HL-60 (cell line): ENCODE data around the gene UNC13B.
"Not testable (repeated sequence)": the region's sequence is repeated elsewhere in the genome, so short reads cannot be mapped to it uniquely, and the experiment has no call there.

ENCODE experiments used
- DNase-seq, 2 experiments: peaks; one replicate each; pipeline ENCODE4 v3.0.0-alpha.2; 2010 to 2020; ENCODE audit warnings: low read depth in 1 of 2, low spot score in 1 of 2
- H3K27ac ChIP-seq: fragments of 250-450 bp; sonication (Bioruptor Pico); replicated peaks from 2 replicates; pipeline ENCODE4 v1.5.1; 2020; ENCODE audit warnings: mild to moderate bottlenecking, moderate library complexity
- H3K27me3 ChIP-seq: fragments of 250-450 bp; sonication (Bioruptor Pico); 2 replicates; pipeline ENCODE4 v1.5.1; 2021; ENCODE audit warnings: mild to moderate bottlenecking, moderate library complexity; ENCODE audit not compliant: insufficient read depth, poor library complexity, severe bottlenecking
- H3K4me3 ChIP-seq: replicated peaks from 2 replicates; pipeline ENCODE4 v1.5.1; 2011; ENCODE audit warnings: mild to moderate bottlenecking, control low read depth, low read length; ENCODE audit not compliant: insufficient read depth
- GABPA ChIP-seq: IDR thresholded peaks from 2 replicates; pipeline ENCODE4 v1.6.1; 2012; ENCODE audit warnings: low read depth
- POLR2AphosphoS5 ChIP-seq: IDR thresholded peaks from 2 replicates; pipeline ENCODE4 v1.6.1; 2012; ENCODE audit warnings: low read depth
- REST ChIP-seq: IDR thresholded peaks from 2 replicates; pipeline ENCODE4 v1.6.1; 2012; ENCODE audit warnings: low read depth; ENCODE audit not compliant: insufficient replicate concordance
- SPI1 ChIP-seq: IDR thresholded peaks from 2 replicates; pipeline ENCODE4 v1.6.1; 2012; ENCODE audit warnings: low read depth, mild to moderate bottlenecking, borderline replicate concordance
- TF ChIP-seq, protein P1 (sequence below): IDR thresholded peaks from one replicate; pipeline ENCODE4 v1.5.1; 2011; ENCODE audit warnings: low read length, control low read depth, inconsistent platforms; ENCODE audit not compliant: insufficient read depth

Gene UNC13B

GRCh38 chr9:35163413-35163812 is 1.6 kb downstream of the UNC13B start:
- Histone ChIP-seq H3K4me3 (no peak overlapping the region), H3K27me3 (no peaks in the 10 kb centered on the region), H3K27ac (no peak overlapping the region)
- DNase-seq, result no peak
- TF ChIP-seq POLR2AphosphoS5 (no peak), REST (no peak), GABPA (no peak), SPI1 (no peak)
- TF ChIP-seq, protein P1, sequence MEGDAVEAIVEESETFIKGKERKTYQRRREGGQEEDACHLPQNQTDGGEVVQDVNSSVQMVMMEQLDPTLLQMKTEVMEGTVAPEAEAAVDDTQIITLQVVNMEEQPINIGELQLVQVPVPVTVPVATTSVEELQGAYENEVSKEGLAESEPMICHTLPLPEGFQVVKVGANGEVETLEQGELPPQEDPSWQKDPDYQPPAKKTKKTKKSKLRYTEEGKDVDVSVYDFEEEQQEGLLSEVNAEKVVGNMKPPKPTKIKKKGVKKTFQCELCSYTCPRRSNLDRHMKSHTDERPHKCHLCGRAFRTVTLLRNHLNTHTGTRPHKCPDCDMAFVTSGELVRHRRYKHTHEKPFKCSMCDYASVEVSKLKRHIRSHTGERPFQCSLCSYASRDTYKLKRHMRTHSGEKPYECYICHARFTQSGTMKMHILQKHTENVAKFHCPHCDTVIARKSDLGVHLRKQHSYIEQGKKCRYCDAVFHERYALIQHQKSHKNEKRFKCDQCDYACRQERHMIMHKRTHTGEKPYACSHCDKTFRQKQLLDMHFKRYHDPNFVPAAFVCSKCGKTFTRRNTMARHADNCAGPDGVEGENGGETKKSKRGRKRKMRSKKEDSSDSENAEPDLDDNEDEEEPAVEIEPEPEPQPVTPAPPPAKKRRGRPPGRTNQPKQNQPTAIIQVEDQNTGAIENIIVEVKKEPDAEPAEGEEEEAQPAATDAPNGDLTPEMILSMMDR, result no peak

DNA sequence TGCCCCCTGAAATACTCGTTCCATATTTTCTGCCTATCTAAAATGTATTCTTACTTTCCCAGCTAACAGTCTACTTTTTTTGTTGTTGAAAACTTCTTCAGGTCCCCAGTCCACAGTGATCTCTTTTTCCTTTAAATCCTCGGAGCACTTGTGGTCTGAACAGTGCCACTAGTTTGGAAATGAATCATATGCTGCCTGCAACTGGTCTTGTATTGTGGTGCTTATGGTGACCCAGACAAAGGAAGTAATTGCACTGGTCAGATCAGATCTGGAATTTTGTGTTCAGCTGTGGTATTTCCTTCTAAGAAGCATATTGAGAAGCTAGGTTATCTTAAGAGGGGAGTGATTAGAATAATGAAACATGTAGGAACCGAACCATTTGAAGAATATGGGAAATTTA is 2.9 kb downstream of the UNC13B start:
- H3K4me3 ChIP-seq, result no peak overlapping the region
- no peaks in the 10 kb centered on the region for H3K27me3 ChIP-seq
- DNase-seq, result no peak
- no peak overlapping the region for H3K27ac ChIP-seq
- TF ChIP-seq GABPA, result no peak
- TF ChIP-seq POLR2AphosphoS5, result no peak
- TF ChIP-seq, protein P1, result no peak
- no peak for TF ChIP-seq REST
- no peak for TF ChIP-seq SPI1

DNA sequence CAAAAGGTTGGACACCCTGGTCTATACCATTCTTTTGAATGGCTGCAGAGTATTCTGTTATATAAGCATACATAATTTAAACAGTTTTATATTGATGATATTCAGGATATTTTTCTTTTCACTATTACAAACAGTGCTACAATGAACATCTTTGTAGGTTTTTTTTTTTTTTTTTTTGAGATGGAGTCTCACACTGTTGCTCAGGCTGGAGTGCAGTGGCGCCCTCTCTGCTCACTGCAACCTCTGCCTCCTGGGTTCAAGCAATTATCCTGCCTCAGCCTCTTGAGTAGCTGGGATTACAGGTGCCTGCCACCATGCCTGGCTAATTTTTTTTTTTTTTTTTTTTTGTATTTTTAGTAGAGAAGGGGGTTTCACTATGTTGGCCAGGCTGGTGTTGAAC is 5.6 kb downstream of the UNC13B start:
- not testable (repeated sequence) for H3K27me3 ChIP-seq, H3K4me3 ChIP-seq, DNase-seq, H3K27ac ChIP-seq

GRCh38 chr9:35168963-35169362 is 7.2 kb downstream of the UNC13B start:
- Histone ChIP-seq H3K27me3 (no peaks in the 10 kb centered on the region), H3K27ac (no peak overlapping the region), H3K4me3 (no peak overlapping the region)
- no peak for DNase-seq
- no peak for TF ChIP-seq REST
- TF ChIP-seq, protein P1, result no peak
